Measurements from ENCODE around the gene WDR31. TPM values are rescaled to one million over a fixed set of nuclear protein-coding genes. Genes with fewer than 3 reads are reported as not detected.
A peak's percentile ranks its signal among the peaks of the same experiment; 100 is the strongest.

WDR31 gene
- total RNA-seq, 2 donors from 2014 or later, result 4.5 to 8.4 TPM

DNA sequence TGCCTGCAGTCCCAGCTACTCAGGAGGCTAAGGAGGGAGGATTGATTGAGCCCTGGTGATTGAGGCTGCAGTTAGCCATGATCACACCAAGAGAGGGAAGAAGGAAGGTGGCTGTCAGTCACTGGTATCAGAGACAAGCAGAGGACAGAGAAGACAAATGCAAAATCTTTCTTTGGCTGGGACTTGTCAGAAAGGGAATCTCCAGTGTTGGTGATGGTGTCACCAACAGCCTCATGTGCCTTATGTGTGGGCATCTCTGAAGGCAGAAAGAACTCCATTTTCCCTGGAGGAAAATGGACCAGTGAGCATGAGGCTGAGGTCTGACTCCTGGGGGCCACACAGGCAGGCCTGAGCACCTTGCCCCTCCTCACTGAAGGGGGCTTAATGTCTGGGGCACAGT is 24.8 kb downstream of the WDR31 start:
- Mint-ChIP-seq H3K27me3 (ENCODE audit: insufficient read depth) (no peaks in the 10 kb centered on the region), H3K4me3 (no peak overlapping the region), H3K4me1 (no peaks in the 10 kb centered on the region), H3K9me3 (no peaks in the 10 kb centered on the region), H3K27ac (no peak overlapping the region), H3K36me3 (ENCODE audit: low read depth) (no peaks in the 10 kb centered on the region)
- Histone ChIP-seq H3K27me3 (ENCODE audit: control insufficient read depth, insufficient read depth, low read length, poor library complexity, severe bottlenecking) (no peaks in the 10 kb centered on the region), H3K27ac (ENCODE audit: low read depth, low read length) (no peak overlapping the region), H3K36me3 (ENCODE audit: control insufficient read depth, insufficient read depth, low read length) (no peaks in the 10 kb centered on the region), H3K4me3 (ENCODE audit: low read length) (no peak overlapping the region), H3K9me3 (ENCODE audit: control insufficient read depth, low read length) (no peaks in the 10 kb centered on the region), H3K4me1 (ENCODE audit: control insufficient read depth, insufficient read depth, low read length) (no peaks in the 10 kb centered on the region), H3K9ac (ENCODE audit: extremely low read depth, low read length, poor library complexity, severe bottlenecking) (no peak overlapping the region)
- peak; percentile 8 for DNase-seq
- no peak for TF ChIP-seq CTCF (conservative IDR thresholded peaks at IDR 0.05)

DNA sequence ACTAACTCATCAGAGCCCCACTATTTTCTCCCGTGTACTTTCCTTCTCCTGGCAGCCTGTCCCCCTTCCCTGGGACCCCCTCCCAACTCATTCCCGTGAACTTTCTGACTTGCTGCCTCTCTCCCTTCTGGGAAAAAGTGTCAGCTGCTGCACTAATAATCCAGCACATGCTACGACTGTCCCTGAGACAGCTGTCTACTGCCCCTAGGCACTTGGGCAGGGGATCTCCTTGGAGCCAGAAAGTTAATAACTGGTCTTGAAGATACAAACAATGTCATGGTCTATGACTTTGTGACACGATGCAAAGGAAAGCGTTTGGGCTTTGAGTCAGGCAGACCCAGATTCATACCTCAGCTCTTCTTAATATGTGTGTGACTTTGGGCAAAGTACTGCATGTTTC is 26.8 kb downstream of the WDR31 start:
- Mint-ChIP-seq H3K36me3 (ENCODE audit: low read depth) (no peaks in the 10 kb centered on the region), H3K4me3 (no peak overlapping the region), H3K27ac (no peak overlapping the region), H3K27me3 (ENCODE audit: insufficient read depth) (no peaks in the 10 kb centered on the region), H3K4me1 (no peaks in the 10 kb centered on the region), H3K9me3 (no peaks in the 10 kb centered on the region)
- H3K27ac ChIP-seq (ENCODE audit: low read depth, low read length), result no peak overlapping the region
- no peaks in the 10 kb centered on the region for H3K9me3 ChIP-seq (ENCODE audit: control insufficient read depth, low read length)
- H3K4me3 ChIP-seq (ENCODE audit: low read length), result no peak overlapping the region
- TF ChIP-seq CTCF (conservative IDR thresholded peaks at IDR 0.05), result no peak
- H3K36me3 ChIP-seq (ENCODE audit: control insufficient read depth, insufficient read depth, low read length), result no peaks in the 10 kb centered on the region
- 91 to 100% methylated on average over 2 to 5 of the region's 5 CpGs for WGBS, 2 experiments (ENCODE audit: insufficient coverage in 1 of 2, insufficient read length in 1 of 2)
- H3K9ac ChIP-seq (ENCODE audit: extremely low read depth, low read length, poor library complexity, severe bottlenecking), result no peak overlapping the region
- no peaks in the 10 kb centered on the region for H3K27me3 ChIP-seq (ENCODE audit: control insufficient read depth, insufficient read depth, low read length, poor library complexity, severe bottlenecking)
- no peaks in the 10 kb centered on the region for H3K4me1 ChIP-seq (ENCODE audit: control insufficient read depth, insufficient read depth, low read length)
- DNase-seq, result peak; percentile 12

- Histone ChIP-seq H3K4me3 (ENCODE audit: low read length) (no peak overlapping the region), H3K9ac (ENCODE audit: extremely low read depth, low read length, poor library complexity, severe bottlenecking) (no peak overlapping the region), H3K4me1 (ENCODE audit: control insufficient read depth, insufficient read depth, low read length) (no peaks in the 10 kb centered on the region), H3K36me3 (ENCODE audit: control insufficient read depth, insufficient read depth, low read length) (no peaks in the 10 kb centered on the region), H3K27me3 (ENCODE audit: control insufficient read depth, insufficient read depth, low read length, poor library complexity, severe bottlenecking) (no peaks in the 10 kb centered on the region), H3K27ac (ENCODE audit: low read depth, low read length) (no peak overlapping the region), H3K9me3 (ENCODE audit: control insufficient read depth, low read length) (no peaks in the 10 kb centered on the region)
- 80% methylated on average over 3 of the region's 3 CpGs; no CpG with 5 or more reads in 1 of the 2 experiments for WGBS, 2 experiments (ENCODE audit: insufficient coverage in 1 of 2, insufficient read length in 1 of 2)
- H3K4me1 Mint-ChIP-seq, result no peaks in the 10 kb centered on the region
- H3K9me3 Mint-ChIP-seq, result no peaks in the 10 kb centered on the region
- H3K36me3 Mint-ChIP-seq (ENCODE audit: low read depth), result no peaks in the 10 kb centered on the region
- TF ChIP-seq CTCF (conservative IDR thresholded peaks at IDR 0.05), result no peak
- DNase-seq, result peak; percentile 21
- H3K27me3 Mint-ChIP-seq (ENCODE audit: insufficient read depth), result no peaks in the 10 kb centered on the region
- no peak overlapping the region for H3K4me3 Mint-ChIP-seq
- no peak overlapping the region for H3K27ac Mint-ChIP-seq
Observed at GRCh38 chr9:113311961-113312360, 28.1 kb downstream of the WDR31 start.

All from endodermal cell (in vitro differentiated cells).